Liver (tissue), 2 donors: Measurements from ENCODE around the gene SPACA9.

Experiments used
- RAD21 ChIP-seq, 2 donors: IDR thresholded peaks; 2 replicates each; pipeline ENCODE4 v1.6.1; 2016; ENCODE audit warnings: antibody characterized with exemption in 2 of 2, mild to moderate bottlenecking in 2 of 2
- YY1 ChIP-seq: IDR thresholded peaks from 2 replicates; pipeline ENCODE4 v1.6.1; 2016; ENCODE audit warnings: antibody characterized with exemption, mild to moderate bottlenecking
- donor health status: healthy.

DNA sequence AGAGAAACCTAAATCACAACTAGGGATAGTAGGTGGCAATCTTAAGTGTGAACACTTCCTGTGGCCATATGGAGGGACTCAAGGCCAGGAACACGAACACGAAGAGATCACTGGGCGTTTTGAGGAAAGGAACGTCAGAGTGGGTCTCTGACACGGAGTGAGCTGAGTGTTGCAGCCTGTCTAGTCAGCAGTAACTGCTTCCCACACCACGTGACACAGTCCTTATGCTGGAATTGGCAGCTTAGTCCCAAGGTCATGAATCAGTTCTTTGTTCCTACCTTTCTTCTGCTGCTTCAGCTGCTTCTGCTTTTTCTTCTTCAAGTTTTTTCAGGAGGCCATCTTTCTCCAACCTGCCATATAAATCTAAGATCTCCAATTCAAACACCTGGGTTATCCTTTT lies 18.2 kb downstream of the SPACA9 start:
- TF ChIP-seq RAD21 (IDR thresholded peaks at IDR 0.05) (no peak), YY1 (no peak)
